ENCODE measurements around the gene EEF2KMT. TPM values are rescaled to one million over a fixed set of nuclear protein-coding genes. Genes with fewer than 3 reads are reported as not detected.

EEF2KMT gene
- polyA plus RNA-seq, 1 of the 3 experiments (the other 2 are of a cell fraction), result 12.9 TPM

GRCh38 chr16:5035909-5036227 lies 61.7 kb downstream of the EEF2KMT start:
- DNase-seq, result no peak
- CTCF ChIA-PET, result interaction anchor here (0.9 to 1.6 kb wide), 2 partner anchors 21 to 34 kb away, joined by 3 read pairs; no protein-coding TSS in a partner anchor
- Histone ChIP-seq H3K4me3 (ENCODE audit: low read depth in 2 of 2, low read length in 1 of 2) (no peak overlapping the region), H3K79me2 (ENCODE audit: insufficient read depth) (no peaks in the 10 kb centered on the region), H3K4me1 (ENCODE audit: control insufficient read depth in 1 of 2, insufficient read depth in 2 of 2, low read depth in 1 of 2, low read length in 1 of 2) (peaks cover 0 to 12% of the 10 kb centered on the region in 2 experiments; a peak in 2 of 4 replicates), H3K27ac (ENCODE audit: low read depth in 2 of 2, low read length in 1 of 2) (no peak overlapping the region), H3K9me3 (no peaks in the 10 kb centered on the region), H3K9ac (no peak overlapping the region), H3K4me2 (no peak overlapping the region), H3K27me3 (ENCODE audit: insufficient read depth) (peaks cover 6% of the 10 kb centered on the region; the same call in 1 of the 2 replicates), H3F3A (replicated peaks; ENCODE audit: insufficient read depth) (no peaks in the 10 kb centered on the region), H2AFZ (ENCODE audit: low read depth) (no peak overlapping the region), H3K9me2 (no peaks in the 10 kb centered on the region), H3K36me3 (replicated peaks in 1 of 2; ENCODE audit: control insufficient read depth in 1 of 2, insufficient read depth in 2 of 2, low read length in 1 of 2) (no peaks in the 10 kb centered on the region), H4K20me1 (ENCODE audit: insufficient read depth) (no peaks in the 10 kb centered on the region)
- TF ChIP-seq EP300 (IDR thresholded peaks at IDR 0.05; ENCODE audit: borderline replicate concordance in 1 of 2, low read depth in 1 of 2, low read length in 1 of 2), result no peak
- TF ChIP-seq TCF12 (IDR thresholded peaks at IDR 0.05), result no peak
- no peak for TF ChIP-seq ZBTB33 (IDR thresholded peaks at IDR 0.05; ENCODE audit: borderline replicate concordance, low read depth)
- TF ChIP-seq NRF1 (IDR thresholded peaks at IDR 0.05; ENCODE audit: low read depth, low read length), result no peak
- TF ChIP-seq MXI1 (IDR thresholded peaks at IDR 0.05; ENCODE audit: low read depth, low read length), result no peak
- TF ChIP-seq IRF3 (IDR thresholded peaks at IDR 0.05; ENCODE audit: low read depth, low read length), result no peak
- TF ChIP-seq YY1 (IDR thresholded peaks at IDR 0.05; ENCODE audit: low read depth), result no peak
- TF ChIP-seq RAD21 (IDR thresholded peaks at IDR 0.05; ENCODE audit: low read length), result no peak
- no peak for TF ChIP-seq CTCF (IDR thresholded peaks at IDR 0.05)
- no peak for TF ChIP-seq CHD2 (IDR thresholded peaks at IDR 0.05; ENCODE audit: low read length, partially characterized antibody)
- TF ChIP-seq FOXM1 (IDR thresholded peaks at IDR 0.05; ENCODE audit: low read depth), result no peak
- TF ChIP-seq TAF1 (IDR thresholded peaks at IDR 0.05; ENCODE audit: borderline replicate concordance, low read depth, low read length), result no peak
- no peak for TF ChIP-seq NFIC (IDR thresholded peaks at IDR 0.05; ENCODE audit: borderline replicate concordance)
- TF ChIP-seq PBX3 (IDR thresholded peaks at IDR 0.05), result no peak
- no peak for TF ChIP-seq USF1 (IDR thresholded peaks at IDR 0.05; ENCODE audit: borderline replicate concordance, low read depth)
- WGBS (ENCODE audit: low lambda C conversion rate), result 23% methylated on average over 1 of the region's 1 CpG
- POLR2A ChIA-PET, result no interaction called here

Other genes with a start within 250 kb of the EEF2KMT start
- gene PPL, start 160.6 kb downstream of the EEF2KMT start, polyA plus RNA-seq (2012; rRNA removed), result 16.8 and 24.6 TPM in 2 replicates
- gene SEC14L5, start 139.5 kb downstream of the EEF2KMT start, polyA plus RNA-seq (2012; rRNA removed), result 0.03 and 0.08 TPM in 2 replicates
- gene NAGPA, start 63.9 kb downstream of the EEF2KMT start, polyA plus RNA-seq (2012; rRNA removed), result 15.5 and 16.5 TPM in 2 replicates
- 0.18 TPM in 1 of 2 replicates, not detected in the other for gene C16orf89, start 31.8 kb downstream of the EEF2KMT start, polyA plus RNA-seq (2012; rRNA removed)
- 27.0 and 32.2 TPM in 2 replicates for gene ALG1, start 26.0 kb downstream of the EEF2KMT start, polyA plus RNA-seq (2012; rRNA removed)